HG03139 (cell line): Measurements from ENCODE around the gene ZDHHC8.

Experiments used
- ATAC-seq: cut with Tn5 transposase; IDR thresholded peaks from one replicate; pipeline ENCODE4 v1.9.1; 2021; ENCODE audit not compliant: unreplicated experiment

The ZDHHC8 gene

GRCh38 chr22:20177217-20177911 is 45.8 kb downstream of the ZDHHC8 start:
- ATAC-seq = no peak

GRCh38 chr22:20178075-20178914 is 46.7 kb downstream of the ZDHHC8 start:
- ATAC-seq = no peak

- no peak for ATAC-seq
Observed at GRCh38 chr22:20178915-20179227, 47.3 kb downstream of the ZDHHC8 start.

GRCh38 chr22:20179455-20180244 is 48.0 kb downstream of the ZDHHC8 start:
- no peak for ATAC-seq

- ATAC-seq = no peak
Observed at GRCh38 chr22:20180245-20180630, 48.6 kb downstream of the ZDHHC8 start.

- no peak for ATAC-seq
Observed at GRCh38 chr22:20180640-20181039, 49.0 kb downstream of the ZDHHC8 start.

- no peak for ATAC-seq
Observed at GRCh38 chr22:20181194-20181883, 49.7 kb downstream of the ZDHHC8 start.

GRCh38 chr22:20181884-20182236 is 50.3 kb downstream of the ZDHHC8 start:
- ATAC-seq = no peak

GRCh38 chr22:20182365-20182764 is 50.8 kb downstream of the ZDHHC8 start:
- ATAC-seq = no peak

- ATAC-seq = no peak
Observed at GRCh38 chr22:20183101-20183500, 51.5 kb downstream of the ZDHHC8 start.

GRCh38 chr22:20183823-20184222 is 52.2 kb downstream of the ZDHHC8 start:
- no peak for ATAC-seq

GRCh38 chr22:20184501-20185165 is 53.0 kb downstream of the ZDHHC8 start:
- ATAC-seq = no peak

GRCh38 chr22:20185750-20186149 is 54.1 kb downstream of the ZDHHC8 start:
- ATAC-seq = no peak

GRCh38 chr22:20186183-20186870 is 54.7 kb downstream of the ZDHHC8 start:
- ATAC-seq = no peak

- ATAC-seq = no peak
Observed at GRCh38 chr22:20186871-20187546, 55.4 kb downstream of the ZDHHC8 start.

- ATAC-seq = no peak
Observed at GRCh38 chr22:20187777-20188566, 56.4 kb downstream of the ZDHHC8 start.

- ATAC-seq = no peak
Observed at GRCh38 chr22:20188567-20188877, 56.9 kb downstream of the ZDHHC8 start.

GRCh38 chr22:20191000-20191515 is 59.5 kb downstream of the ZDHHC8 start:
- ATAC-seq = no peak

- no peak for ATAC-seq
Observed at GRCh38 chr22:20191803-20192202, 60.2 kb downstream of the ZDHHC8 start.
